Erythroblast (primary cell): ENCODE results near the gene CSMD2.

Experiments
- GATA1 ChIP-seq: IDR thresholded peaks from 2 replicates; pipeline ENCODE4 v1.6.1; 2011; ENCODE audit warnings: low read depth, mild to moderate bottlenecking, control low read depth, low read length, moderate library complexity
- POLR2A ChIP-seq: IDR thresholded peaks from 2 replicates; pipeline ENCODE4 v1.6.1; 2011; ENCODE audit warnings: mild to moderate bottlenecking, low read length

GRCh38 chr1:33810571-33810970 is 354.5 kb downstream of the CSMD2 start:
- TF ChIP-seq POLR2A (no peak), GATA1 (no peak)
